Kidney (tissue), 14 donors: ENCODE results near the gene PHLDA1. TPM values are rescaled to one million over a fixed set of nuclear protein-coding genes. Genes with fewer than 3 reads are reported as not detected.
"Not testable (repeated sequence)": the region's sequence is repeated elsewhere in the genome, so short reads cannot be mapped to it uniquely, and the experiment has no call there.

ENCODE experiments used
- DNase-seq, 5 donors: peaks; one replicate each; pipeline ENCODE4 v3.0.0-alpha.2; 2013 to 2020
- FAIRE-seq: peaks from 2 replicates; lab custom pipeline; 2012; peaks lifted over from hg19 to GRCh38; lab: Jason Lieb, UNC
- H3K27ac ChIP-seq, 2 donors: one replicate each; pipeline ENCODE4 v1.7.0; 2013; ENCODE audit warnings: low read depth in 2 of 2, low read length in 2 of 2, inconsistent platforms in 1 of 2
- H3K27me3 ChIP-seq: one replicate; pipeline ENCODE4 v1.7.1; 2013; ENCODE audit warnings: low read length, inconsistent platforms; ENCODE audit not compliant: control insufficient read depth, insufficient read depth
- H3K36me3 ChIP-seq, 3 donors: one replicate each; pipeline versions ENCODE4 v1.7.0 to v1.7.1; 2013; ENCODE audit warnings: low read length in 3 of 3, control low read depth in 1 of 3, inconsistent platforms in 1 of 3; ENCODE audit not compliant: insufficient read depth in 3 of 3, control insufficient read depth in 2 of 3
- H3K4me1 ChIP-seq, 3 donors: one replicate each; pipeline versions ENCODE4 v1.7.0 to v1.7.1; 2013; ENCODE audit warnings: low read length in 3 of 3, inconsistent platforms in 1 of 3, low read depth in 1 of 3; ENCODE audit not compliant: control insufficient read depth in 2 of 3, insufficient read depth in 2 of 3
- H3K4me3 ChIP-seq, 3 donors: one replicate each; pipeline versions ENCODE4 v1.7.0 to v1.8.1; 2013; ENCODE audit warnings: low read length in 3 of 3, control low read depth in 1 of 3, inconsistent platforms in 1 of 3
- H3K9ac ChIP-seq, 3 donors: one replicate each; pipeline versions ENCODE4 v1.7.0 to v1.7.1; 2013; ENCODE audit warnings: low read length in 3 of 3, control low read depth in 1 of 3, inconsistent platforms in 1 of 3
- H3K9me3 ChIP-seq, 3 donors: one replicate each; pipeline versions ENCODE4 v1.7.0 to v1.7.1; 2013; ENCODE audit warnings: low read length in 3 of 3, control low read depth in 1 of 3, inconsistent platforms in 1 of 3; ENCODE audit not compliant: control insufficient read depth in 2 of 3, insufficient read depth in 1 of 3
- CTCF ChIP-seq: IDR thresholded peaks from 3 replicates; pipeline ENCODE4 v1.5.1; 2012; ENCODE audit warnings: mild to moderate bottlenecking, moderate library complexity, borderline replicate concordance; ENCODE audit not compliant: insufficient read depth; ENCODE audit errors: extremely low read depth
- intact Hi-C: fragments of 100-400 bp; cut with DNase I; formaldehyde crosslinking; loops from one replicate; pipeline ENCODE4 v1.11.1; 2022
- polyA plus RNA-seq: library from polyadenylated mRNA; stranded (reverse); fragments of 350-450 nt; fragmentation: Illumina TruSeq; extraction: RNeasy Lipid Tissue Mini Kit (QIAGEN cat#74804); gene quantifications from one replicate; pipeline ENCODE4 v1.2.3, GENCODE V29; 2014; ENCODE audit warnings: low read depth, low replicate concordance; ENCODE audit not compliant: insufficient read depth
- total RNA-seq: library from RNA; stranded (reverse); fragmentation: NEBNext Ultra II Directional; extraction: Animal tissue kit (Norgen Biotek cat#: 25700); gene quantifications from one replicate; pipeline ENCODE4 v1.2.1, GENCODE V29; 2021
- donor health status: control.
- donor health status: control.
- donor health status: control.
- donor health status: control.
- donor health status: control.
- donor health status: DM: yes; HTN: yes; CAD: no.
- donor health status: Normal renal cell carcinoma (clear cell type).

Gene PHLDA1
- total and polyA plus RNA-seq, 2 donors from 2014 or later: 9.5 to 15.3 TPM

- H3K36me3 ChIP-seq: no peaks in the 10 kb centered on the region
- no peak for TF ChIP-seq CTCF
- no peak for FAIRE-seq
- no peak overlapping the region for H3K27ac ChIP-seq
- H3K9me3 ChIP-seq: no peaks in the 10 kb centered on the region
- H3K4me1 ChIP-seq: peaks cover 0 to 7% (median 0%) of the 10 kb centered on the region in 3 donors
- H3K27me3 ChIP-seq: no peaks in the 10 kb centered on the region
- DNase-seq: no peak
- no peak overlapping the region for H3K4me3 ChIP-seq
- no peak overlapping the region for H3K9ac ChIP-seq
- intact Hi-C loops: no loop called here
Observed at GRCh38 chr12:75991753-75992152, 39.8 kb downstream of the PHLDA1 start.

GRCh38 chr12:75990189-75990912, 41.2 kb downstream of the PHLDA1 start:
- H3K9me3 ChIP-seq: no peaks in the 10 kb centered on the region
- DNase-seq: no peak
- peaks cover 0 to 12% (median 3%) of the 10 kb centered on the region in 3 donors for H3K4me1 ChIP-seq
- no peak overlapping the region for H3K27ac ChIP-seq
- H3K36me3 ChIP-seq: no peaks in the 10 kb centered on the region
- TF ChIP-seq CTCF: no peak
- H3K27me3 ChIP-seq: no peaks in the 10 kb centered on the region
- intact Hi-C loops: no loop called here
- H3K4me3 ChIP-seq: no peak overlapping the region
- no peak for FAIRE-seq
- no peak overlapping the region for H3K9ac ChIP-seq

- H3K9me3 ChIP-seq, H3K27me3 ChIP-seq, H3K4me3 ChIP-seq, H3K4me1 ChIP-seq, H3K9ac ChIP-seq, H3K36me3 ChIP-seq, FAIRE-seq, intact Hi-C loops, H3K27ac ChIP-seq, DNase-seq: not testable (repeated sequence)
Observed at GRCh38 chr12:75987709-75988108, 43.9 kb downstream of the PHLDA1 start.

- Histone ChIP-seq H3K9me3 (no peaks in the 10 kb centered on the region), H3K27ac (peak overlapping the region in 1 of 2 donors; percentile 35), H3K27me3 (no peaks in the 10 kb centered on the region), H3K36me3 (no peaks in the 10 kb centered on the region), H3K4me3 (peak overlapping the region in 1 of 3 donors; percentile 1), H3K9ac (no peak overlapping the region), H3K4me1 (peaks cover 0 to 5% (median 3%) of the 10 kb centered on the region in 3 donors)
- intact Hi-C loops: no loop called here
- FAIRE-seq (no peak), DNase-seq (peak in 2 of 5 donors; percentile 58 to 60)
- no peak for TF ChIP-seq CTCF
Observed at GRCh38 chr12:75986001-75986746, 45.4 kb downstream of the PHLDA1 start.
